ENCODE measurements around the gene FHIT. TPM values are rescaled to one million over a fixed set of nuclear protein-coding genes. Genes with fewer than 3 reads are reported as not detected.

Gene FHIT
- total and polyA plus RNA-seq, 2 of the 4 experiments (the other 2 are of a cell fraction): 0.07 TPM; not detected in 1

DNA sequence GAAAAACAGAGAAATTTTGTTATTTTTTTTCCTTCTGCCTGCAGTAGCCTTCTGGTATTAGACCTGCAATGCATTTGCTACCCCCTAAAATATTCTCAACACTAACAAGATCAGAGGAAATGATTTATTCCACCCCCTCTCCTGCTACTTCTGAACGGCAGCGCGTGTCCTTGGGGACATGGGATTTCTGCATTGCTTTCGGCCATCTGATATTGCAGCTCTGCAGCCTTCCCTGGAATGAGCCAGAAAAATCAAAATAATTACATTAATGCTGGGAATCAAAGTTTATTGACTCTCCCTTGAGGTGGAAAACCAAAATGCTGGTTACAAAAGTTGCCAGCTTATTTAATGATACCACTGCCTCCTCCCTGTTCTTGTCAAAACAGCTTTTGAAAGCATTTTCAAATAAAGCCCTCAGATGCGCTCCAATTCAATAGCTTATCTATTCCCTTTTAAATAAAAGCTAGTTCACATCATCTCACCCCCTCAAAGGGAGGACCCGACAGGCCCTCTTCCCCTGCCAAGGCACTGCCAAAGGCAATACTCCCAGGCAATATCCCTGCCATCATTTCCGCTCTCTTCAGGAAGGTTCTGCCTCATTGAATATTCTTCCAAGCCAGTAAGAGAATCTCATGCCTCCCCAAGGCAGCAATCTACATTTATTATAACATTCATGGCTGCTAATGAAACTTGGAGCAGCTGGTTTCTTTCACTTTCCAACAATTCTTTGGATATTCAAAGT lies 96.6 kb downstream of the FHIT start:
- no peak overlapping the region for H4K8ac ChIP-seq (ENCODE audit: low read depth in 2 of 2, low read length in 2 of 2)
- H2AFZ ChIP-seq (replicated peaks; ENCODE audit: low read length, poor library complexity): no peak overlapping the region
- H3K4me2 ChIP-seq (ENCODE audit: low read depth, low read length): no peak overlapping the region
- no peaks in the 10 kb centered on the region for H4K20me1 ChIP-seq (ENCODE audit: insufficient read depth, low read length)
- H2BK20ac ChIP-seq (ENCODE audit: low read depth, low read length): no peak overlapping the region
- no peak overlapping the region for H2BK120ac ChIP-seq (ENCODE audit: low read depth, low read length)
- no peak overlapping the region for H3K14ac ChIP-seq (replicated peaks; ENCODE audit: low read depth, low read length)
- POLR2A ChIA-PET (ENCODE audit: unreplicated experiment): no interaction called here
- no peak overlapping the region for H3K56ac ChIP-seq (ENCODE audit: extremely low read depth, insufficient read depth, low read length)
- no peak overlapping the region for H2BK15ac ChIP-seq (ENCODE audit: low read depth, low read length)
- WGBS, 2 experiments (ENCODE audit: extremely low coverage in 2 of 2, insufficient read length in 1 of 2): 7% methylated on average over 2 of the region's 7 CpGs; no CpG with 5 or more reads in 1 of the 2 experiments
- intact Hi-C loops (cut with micrococcal nuclease): no loop called here
- H3K4ac ChIP-seq (ENCODE audit: low read depth, low read length): no peak overlapping the region
- DNase-seq (no peak), ATAC-seq (ENCODE audit: low read depth) (no peak)
- H4K5ac ChIP-seq (ENCODE audit: low read depth, low read length): no peak overlapping the region
- no peak overlapping the region for H3K27ac ChIP-seq (ENCODE audit: insufficient read depth, low read length)
- dilution Hi-C loops (cut with HindIII; ENCODE audit: low sequenced_read_pairs, unreplicated experiment): no loop called here
- no peak overlapping the region for H3K9ac ChIP-seq (ENCODE audit: low read depth, low read length)
- H3K4me1 ChIP-seq (ENCODE audit: control insufficient read depth, insufficient read depth, low read length): no peaks in the 10 kb centered on the region
- no peak for TF ChIP-seq CHD1 (IDR thresholded peaks at IDR 0.05; ENCODE audit: low read depth, low read length)
- TF ChIP-seq RFX5 (IDR thresholded peaks at IDR 0.05; ENCODE audit: low read depth, low read length): no peak
- no peak for TF ChIP-seq SMC3 (IDR thresholded peaks at IDR 0.05; ENCODE audit: low read depth, low read length)
- no peak for TF ChIP-seq NFE2L2 (IDR thresholded peaks at IDR 0.05; ENCODE audit: low read depth, low read length)
- no peak for TF ChIP-seq BHLHE40 (IDR thresholded peaks at IDR 0.05; ENCODE audit: low read depth, low read length)
- no peak for TF ChIP-seq RAD21 (IDR thresholded peaks at IDR 0.05; ENCODE audit: low read length)
- no peak for TF ChIP-seq CEBPB (IDR thresholded peaks at IDR 0.05; ENCODE audit: low read depth, low read length)
- no peak for TF ChIP-seq CTCF (conservative IDR thresholded peaks at IDR 0.05; ENCODE audit: low read depth, low read length)
- no peak for TF ChIP-seq MAZ (IDR thresholded peaks at IDR 0.05; ENCODE audit: borderline replicate concordance, low read depth, low read length)
- TF ChIP-seq RCOR1 (IDR thresholded peaks at IDR 0.05; ENCODE audit: insufficient replicate concordance, low read length): no peak
- no peak for TF ChIP-seq FOS (IDR thresholded peaks at IDR 0.05; ENCODE audit: low read depth, low read length)
- TF ChIP-seq MAFK (IDR thresholded peaks at IDR 0.05; ENCODE audit: low read depth, low read length): no peak
- TF ChIP-seq, protein P1, sequence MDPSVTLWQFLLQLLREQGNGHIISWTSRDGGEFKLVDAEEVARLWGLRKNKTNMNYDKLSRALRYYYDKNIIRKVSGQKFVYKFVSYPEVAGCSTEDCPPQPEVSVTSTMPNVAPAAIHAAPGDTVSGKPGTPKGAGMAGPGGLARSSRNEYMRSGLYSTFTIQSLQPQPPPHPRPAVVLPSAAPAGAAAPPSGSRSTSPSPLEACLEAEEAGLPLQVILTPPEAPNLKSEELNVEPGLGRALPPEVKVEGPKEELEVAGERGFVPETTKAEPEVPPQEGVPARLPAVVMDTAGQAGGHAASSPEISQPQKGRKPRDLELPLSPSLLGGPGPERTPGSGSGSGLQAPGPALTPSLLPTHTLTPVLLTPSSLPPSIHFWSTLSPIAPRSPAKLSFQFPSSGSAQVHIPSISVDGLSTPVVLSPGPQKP (IDR thresholded peaks at IDR 0.05; ENCODE audit: borderline replicate concordance, low read depth, low read length): no peak
- TF ChIP-seq MXI1 (IDR thresholded peaks at IDR 0.05; ENCODE audit: borderline replicate concordance, low read depth, low read length): no peak
- no peak for TF ChIP-seq POLR2A (IDR thresholded peaks at IDR 0.05; ENCODE audit: low read depth, low read length)
- TF ChIP-seq USF2 (IDR thresholded peaks at IDR 0.05; ENCODE audit: low read depth, low read length): no peak
- CTCF ChIA-PET: interaction anchor here (1.1 kb wide), 1 partner anchor 18 kb away, joined by 4 read pairs; no protein-coding TSS in a partner anchor
- no TSS peak for BruUV-seq (replicated peaks)
- no peaks in the 10 kb centered on the region for H3K9me1 ChIP-seq (ENCODE audit: insufficient read depth, low read length)
- in situ Hi-C loops (cut with MboI; ENCODE audit: low sequenced_read_pairs): no loop called here
- H3K79me1 ChIP-seq (ENCODE audit: low read depth in 1 of 2, low read length in 2 of 2): no peaks in the 10 kb centered on the region
- H3K23ac ChIP-seq (ENCODE audit: low read depth, low read length): no peak overlapping the region
- H3K36me3 ChIP-seq (ENCODE audit: control insufficient read depth, insufficient read depth, low read length): no peaks in the 10 kb centered on the region
- no peaks in the 10 kb centered on the region for H3K9me3 ChIP-seq (ENCODE audit: control insufficient read depth, insufficient read depth, low read length)
- no peak overlapping the region for H4K91ac ChIP-seq (ENCODE audit: insufficient read depth, low read depth, low read length)
- no peak overlapping the region for H3K18ac ChIP-seq (ENCODE audit: low read depth, low read length)
- no peak overlapping the region for H2AK5ac ChIP-seq (ENCODE audit: low read depth, low read length)
- no peak overlapping the region for H2AK9ac ChIP-seq (replicated peaks; ENCODE audit: low read depth, low read length, poor library complexity)
- H3K4me3 ChIP-seq (ENCODE audit: insufficient read depth, low read depth, low read length): no peak overlapping the region
- H2BK5ac ChIP-seq (ENCODE audit: low read depth, low read length, poor library complexity, severe bottlenecking): no peak overlapping the region
- no peaks in the 10 kb centered on the region for H3K27me3 ChIP-seq (ENCODE audit: control insufficient read depth, insufficient read depth, low read length)
